NCI-H2107 treated with DMSO at 0.1 percent for 48 hours (cell line): ENCODE results near the gene CMIP.
"Not testable (repeated sequence)": the region's sequence is repeated elsewhere in the genome, so short reads cannot be mapped to it uniquely, and the experiment has no call there.

ENCODE experiments used
- DNase-seq: peaks from one replicate; lab custom pipeline; 2025; ENCODE audit not compliant: unreplicated experiment; lab: John Stamatoyannopoulos, UW

CMIP gene

GRCh38 chr16:81421126-81421525 lies 23.5 kb upstream of the CMIP start:
- DNase-seq = no peak

GRCh38 chr16:81421536-81421935 lies 23.1 kb upstream of the CMIP start:
- no peak for DNase-seq

DNA sequence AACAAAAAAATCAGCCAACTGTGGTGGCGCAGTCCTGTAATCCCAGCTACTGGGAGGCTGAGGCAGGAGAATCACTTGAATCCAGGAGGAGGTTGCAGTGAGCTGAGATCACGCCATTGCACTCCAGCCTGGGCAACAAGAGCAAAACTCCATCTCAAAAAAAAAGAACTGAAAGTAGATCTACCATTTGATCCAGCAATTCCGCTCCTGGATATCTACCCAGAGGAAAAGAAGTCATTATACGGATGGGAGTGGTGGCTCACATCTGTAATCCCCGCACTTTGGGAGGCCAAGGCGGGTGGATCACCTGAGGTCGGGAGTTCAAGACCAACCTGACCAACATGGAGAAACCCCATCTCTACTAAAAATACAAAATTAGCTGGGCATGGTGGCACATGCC lies 22.5 kb upstream of the CMIP start:
- not testable (repeated sequence) for DNase-seq

GRCh38 chr16:81424771-81425170 lies 19.8 kb upstream of the CMIP start:
- DNase-seq = no peak

DNA sequence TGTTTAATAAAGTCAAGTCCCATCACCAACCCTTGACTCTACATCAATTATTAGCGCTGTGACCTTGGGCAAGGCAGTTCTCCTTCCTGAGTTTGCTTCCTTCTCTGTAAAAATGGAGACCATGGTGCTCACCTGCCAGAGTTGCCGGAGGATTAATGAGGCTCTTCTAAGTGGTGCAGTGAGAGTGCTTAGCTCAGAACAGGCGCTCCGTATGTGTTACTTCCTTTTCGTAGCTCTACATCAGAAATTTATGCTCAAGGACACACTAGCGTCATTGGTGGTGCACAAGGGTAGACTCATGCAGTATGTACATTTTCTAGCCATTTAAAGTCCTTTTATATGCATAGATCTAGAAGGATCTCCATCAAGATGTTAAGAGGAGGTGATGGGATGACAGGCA lies 17.4 kb upstream of the CMIP start:
- DNase-seq = peak; percentile 26

- DNase-seq = peak; percentile 82
Observed at GRCh38 chr16:81429045-81429521, 15.5 kb upstream of the CMIP start.

GRCh38 chr16:81431554-81432353 lies 12.9 kb upstream of the CMIP start:
- peak; percentile 47 for DNase-seq

GRCh38 chr16:81432937-81433557 lies 11.6 kb upstream of the CMIP start:
- peak; percentile 90 for DNase-seq

GRCh38 chr16:81435103-81435502 lies 9.5 kb upstream of the CMIP start:
- no peak for DNase-seq

DNA sequence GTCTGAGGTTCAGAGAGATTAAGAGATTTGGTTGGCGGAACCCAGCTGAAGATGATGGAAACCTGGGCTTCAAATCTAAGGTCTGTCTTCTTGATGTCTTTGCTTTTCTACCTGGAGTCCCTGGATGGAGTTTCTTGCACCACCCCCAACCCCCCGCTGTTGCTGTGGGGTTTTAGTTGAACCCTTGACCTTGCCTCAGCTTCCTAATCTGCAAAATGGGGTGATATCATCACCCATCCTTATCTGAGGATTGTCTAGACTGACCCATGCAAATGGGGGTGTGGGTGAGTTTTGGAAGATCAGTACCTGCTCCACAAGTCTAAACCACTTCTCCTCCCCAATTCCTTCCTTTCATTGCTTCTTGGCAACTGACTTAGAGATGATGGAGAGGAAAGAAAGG lies 9.0 kb upstream of the CMIP start:
- DNase-seq = no peak

- DNase-seq = no peak
Observed at GRCh38 chr16:81436386-81436785, 8.2 kb upstream of the CMIP start.

GRCh38 chr16:81437865-81438264 lies 6.7 kb upstream of the CMIP start:
- no peak for DNase-seq

DNA sequence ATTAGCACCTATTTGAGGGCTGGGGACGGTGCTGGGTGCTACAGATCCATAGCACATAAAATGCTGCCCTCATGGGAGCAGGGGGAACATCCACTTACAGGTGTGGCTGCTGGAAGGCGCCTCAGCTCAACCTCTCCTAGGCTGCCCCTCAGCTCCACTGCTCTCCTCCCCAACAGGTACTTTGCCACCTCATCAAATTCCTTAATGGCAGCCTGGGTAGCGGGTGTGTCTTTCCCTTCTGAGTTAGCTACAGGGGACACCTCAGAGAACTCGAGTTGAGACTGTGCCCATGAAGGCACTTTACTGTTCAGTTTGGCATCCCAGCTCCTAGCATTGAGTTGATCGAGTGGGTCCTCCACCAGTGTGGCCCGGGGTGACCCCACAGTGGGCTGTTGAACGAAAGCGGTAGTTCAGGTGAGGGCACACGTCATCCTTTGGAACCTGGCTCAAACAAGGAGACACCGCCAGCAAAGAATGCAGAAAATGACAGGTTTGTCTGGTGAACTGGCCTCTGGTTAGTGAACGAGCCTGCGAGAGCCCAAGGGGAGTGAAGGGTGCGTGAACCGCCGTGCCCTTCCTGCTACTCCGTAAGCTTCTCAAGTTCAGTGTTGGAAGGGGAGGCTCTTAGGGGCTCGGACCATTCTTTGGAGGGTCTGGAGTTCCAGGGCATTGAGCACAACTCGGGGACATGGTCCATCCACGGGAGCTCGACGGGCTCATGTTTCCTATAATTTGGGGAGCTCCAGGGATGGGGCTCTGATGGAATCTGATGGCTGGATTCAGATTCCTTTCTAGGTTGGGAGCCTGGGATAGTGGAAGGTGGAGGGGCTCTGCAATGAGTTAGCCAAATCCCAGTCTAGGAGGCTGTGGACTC lies 3.5 kb upstream of the CMIP start:
- DNase-seq = no peak

GRCh38 chr16:81442220-81442915 lies 2.2 kb upstream of the CMIP start:
- DNase-seq = no peak

DNA sequence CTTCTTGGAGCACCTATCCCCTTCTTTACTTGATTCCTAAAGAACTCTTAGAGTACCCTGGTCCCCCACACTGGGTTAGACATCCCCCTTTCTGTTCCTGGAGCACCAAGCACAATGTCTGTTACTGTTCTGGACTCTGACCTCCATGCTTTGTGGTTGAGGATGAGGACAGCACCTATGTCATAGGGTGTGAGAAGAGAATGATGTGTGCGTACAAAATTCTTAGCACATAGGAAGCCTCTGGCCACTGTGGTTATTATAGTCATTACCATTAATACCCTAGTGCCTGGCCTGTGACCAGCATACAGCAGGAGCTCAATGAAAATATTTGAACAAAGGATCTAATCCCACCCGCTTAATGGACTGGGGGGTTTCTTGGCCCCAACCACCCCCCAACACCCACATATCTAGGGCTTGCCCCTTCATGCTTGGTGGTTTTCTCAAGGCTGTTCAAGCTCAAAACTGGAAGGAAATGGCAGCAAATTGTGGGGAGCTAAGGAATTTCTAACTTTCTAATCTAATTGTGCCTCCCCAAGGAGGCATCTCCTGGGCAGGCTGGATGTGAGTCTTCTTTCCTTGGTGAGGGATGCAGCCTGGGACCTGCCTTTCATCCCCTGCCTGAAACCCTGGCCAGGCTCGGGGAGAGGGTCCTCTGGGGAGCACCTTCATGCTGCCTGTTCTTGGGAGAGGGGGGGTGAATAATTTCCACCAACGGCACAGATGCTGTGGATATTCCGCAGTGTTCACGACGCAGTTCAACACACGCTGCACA lies 1.5 kb upstream of the CMIP start:
- no peak for DNase-seq

DNA sequence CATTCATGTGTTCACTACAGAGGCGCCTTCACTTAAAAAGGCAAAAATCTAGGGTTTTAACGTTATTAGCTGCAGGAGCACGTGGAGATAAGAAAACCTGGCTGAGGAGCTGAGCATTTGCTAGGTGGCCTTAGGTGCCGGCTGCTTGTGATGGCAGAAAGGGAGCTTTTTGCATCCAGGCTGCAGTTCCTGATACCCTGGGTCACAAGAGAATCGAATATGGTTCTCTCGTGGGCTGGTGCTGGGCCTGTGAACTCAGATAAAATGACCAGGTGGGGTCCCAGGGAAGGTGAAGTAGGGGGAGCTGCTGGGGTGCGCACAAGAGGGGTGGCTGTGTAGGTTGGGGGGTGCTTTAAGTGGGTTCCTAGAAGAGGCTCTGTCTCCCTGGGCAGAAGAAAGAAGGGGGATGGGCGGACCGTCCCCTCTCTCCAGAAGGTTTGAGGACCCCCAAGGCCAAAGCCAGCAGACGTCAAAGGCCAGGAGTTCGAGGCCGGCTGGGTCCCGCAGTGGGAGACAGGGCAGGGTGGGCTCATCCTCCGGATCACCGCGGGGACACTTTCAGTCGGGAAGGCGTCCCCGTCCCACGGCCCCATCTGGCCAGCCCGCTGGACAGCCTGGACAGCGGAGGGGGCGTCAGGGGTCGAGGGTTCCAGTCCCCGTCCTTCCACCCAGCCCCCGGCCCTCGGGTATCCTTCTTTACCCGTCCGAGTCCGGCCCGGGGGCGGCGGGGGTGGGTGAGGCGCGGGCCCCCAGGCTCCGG lies 740 bp upstream of the CMIP start:
- no peak for DNase-seq

- DNase-seq = peak; percentile 11
Observed at GRCh38 chr16:81445143-81445961, 744 bp downstream of the CMIP start.
